HEK293 (cell line): Measurements from ENCODE around the gene TCF7L1.

ENCODE experiments used
- CTCF ChIP-seq: fragments of 450-650 bp; formaldehyde crosslinking; IDR thresholded peaks from 2 replicates; pipeline ENCODE4 v1.5.1; 2016; ENCODE audit warnings: missing biosample characterization, missing genetic modification characterization
- ZBTB11 ChIP-seq: fragments of 450-650 bp; formaldehyde crosslinking; conservative IDR thresholded peaks from 2 replicates; pipeline ENCODE4 v1.5.1; 2016; ENCODE audit warnings: low read depth, missing biosample characterization, missing genetic modification characterization
- ZNF174 ChIP-seq: fragments of 450-650 bp; formaldehyde crosslinking; IDR thresholded peaks from 2 replicates; pipeline ENCODE4 v1.5.0; 2017; ENCODE audit warnings: missing biosample characterization, mild to moderate bottlenecking, missing genetic modification characterization

- no peak for TF ChIP-seq CTCF (tag by site-specific recombination)
- no peak for TF ChIP-seq ZBTB11
- TF ChIP-seq ZNF174 (tag by site-specific recombination): no peak
These were observed 175.8 kb downstream of the TCF7L1 start for GRCh38 chr2:85308896-85309555.
